ENCODE results near the gene TENM3.

TENM3 gene

DNA sequence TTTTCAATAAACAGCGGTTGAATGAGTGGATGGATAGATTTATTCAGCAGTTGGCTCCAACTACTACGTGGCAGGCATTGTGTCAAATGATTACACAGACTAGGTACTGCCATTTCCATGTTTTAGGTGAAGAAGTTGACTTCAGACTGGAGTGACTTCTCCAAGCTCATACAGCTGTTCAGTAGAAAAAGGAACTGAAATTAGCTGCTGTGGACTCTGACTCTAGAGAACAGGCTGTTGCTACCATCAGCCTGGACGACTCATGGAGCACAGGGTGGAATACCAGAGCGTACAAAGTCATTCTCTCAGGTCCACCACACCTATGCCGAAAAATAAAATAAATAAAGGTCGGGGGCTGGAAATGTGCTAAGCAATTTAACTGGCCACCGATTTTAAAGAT, 45.3 kb downstream of the TENM3 start:
- no peak for DNase-seq (ENCODE audit: low spot score)

DNA sequence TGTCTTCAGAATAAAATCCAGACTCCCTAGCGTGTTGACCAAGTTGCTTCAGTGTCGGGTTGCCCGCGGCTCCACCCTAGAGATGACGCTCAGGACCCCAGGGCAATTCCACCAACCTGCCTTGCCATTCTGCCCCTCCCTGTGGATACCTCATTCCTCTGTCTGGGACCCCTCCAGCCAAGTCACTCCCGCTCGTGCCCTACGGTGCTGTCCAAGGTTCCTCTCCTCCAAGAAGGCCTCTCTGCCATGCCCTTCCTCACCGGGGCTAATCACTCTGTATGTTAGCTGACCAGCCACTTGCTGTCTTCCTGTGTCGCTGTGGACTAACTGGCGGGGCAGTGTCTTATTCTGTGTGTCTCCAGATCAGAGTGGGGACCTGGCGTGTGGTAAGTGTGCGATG, 46.6 kb downstream of the TENM3 start:
- no peak for DNase-seq (ENCODE audit: low spot score)

DNA sequence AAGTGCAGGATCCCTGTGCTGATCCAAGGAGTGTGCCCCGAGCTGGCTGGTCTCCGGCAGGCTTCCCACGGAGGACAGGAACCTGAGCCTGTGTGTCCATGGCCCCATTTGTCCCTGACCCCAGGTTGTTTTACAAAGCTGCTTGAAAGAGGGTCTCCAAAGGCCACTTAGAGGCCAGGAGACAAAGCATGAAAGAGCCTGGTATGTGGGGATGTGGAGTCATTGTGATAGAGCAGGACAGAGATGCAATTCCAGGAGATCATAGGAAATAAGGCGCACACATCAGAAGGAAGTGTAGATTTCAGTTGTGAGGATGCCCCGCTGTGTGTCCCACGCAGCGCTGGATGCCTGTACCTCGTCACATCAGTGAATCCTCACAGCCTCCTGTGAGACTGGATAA, 48.0 kb downstream of the TENM3 start:
- DNase-seq (ENCODE audit: low spot score): no peak

DNA sequence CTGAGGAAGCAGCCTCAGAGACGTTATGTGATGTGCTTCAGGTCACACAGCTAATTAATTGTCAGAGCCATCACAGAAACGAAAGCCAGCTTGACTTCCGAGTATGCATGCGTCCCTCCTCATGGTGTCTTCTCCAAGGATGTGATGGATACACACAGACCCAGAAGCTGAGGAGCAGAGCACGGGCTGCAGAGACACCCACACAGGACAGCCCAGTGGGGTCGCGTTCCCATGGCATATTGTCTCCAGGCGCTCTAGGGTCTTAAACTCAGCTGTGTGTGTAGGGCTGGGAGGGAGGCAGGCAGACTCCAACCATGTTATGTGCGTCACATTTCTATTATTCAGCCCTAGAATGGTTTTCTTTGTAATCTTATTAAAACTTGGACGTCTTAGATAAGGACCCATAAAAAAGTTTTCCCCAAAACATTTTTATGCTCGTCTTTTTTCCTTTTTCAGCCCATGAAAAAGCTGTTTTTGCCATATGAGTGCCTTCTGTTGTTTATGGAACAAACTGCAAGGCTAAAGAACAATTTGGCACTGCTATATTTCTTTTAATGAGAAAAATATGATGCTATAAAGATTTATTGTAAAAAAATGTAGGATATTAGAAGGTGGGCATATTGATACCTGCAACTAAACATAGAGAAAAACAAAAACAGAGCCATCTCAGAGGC, 48.5 kb downstream of the TENM3 start:
- no peak for DNase-seq (ENCODE audit: low spot score)

DNA sequence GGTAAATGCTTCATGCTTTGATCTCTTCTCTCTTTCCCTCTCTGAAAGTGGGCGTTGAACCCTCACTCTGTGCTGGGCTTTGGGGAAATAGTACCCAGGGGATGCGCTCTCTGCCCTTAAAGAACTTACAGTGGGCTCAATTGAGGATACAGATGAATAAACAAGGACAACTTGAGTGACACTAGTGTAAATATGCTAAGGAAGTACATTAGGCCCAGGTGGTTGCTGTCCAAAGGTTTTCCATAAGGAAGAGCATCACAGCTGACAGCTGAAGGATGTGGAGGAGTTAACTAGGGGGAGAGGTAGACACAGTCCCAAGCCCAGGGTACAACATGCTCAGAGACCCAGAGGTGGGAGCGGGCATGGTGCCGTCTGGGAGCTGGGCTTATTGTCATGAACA, 49.4 kb downstream of the TENM3 start:
- DNase-seq (ENCODE audit: low spot score): no peak

DNA sequence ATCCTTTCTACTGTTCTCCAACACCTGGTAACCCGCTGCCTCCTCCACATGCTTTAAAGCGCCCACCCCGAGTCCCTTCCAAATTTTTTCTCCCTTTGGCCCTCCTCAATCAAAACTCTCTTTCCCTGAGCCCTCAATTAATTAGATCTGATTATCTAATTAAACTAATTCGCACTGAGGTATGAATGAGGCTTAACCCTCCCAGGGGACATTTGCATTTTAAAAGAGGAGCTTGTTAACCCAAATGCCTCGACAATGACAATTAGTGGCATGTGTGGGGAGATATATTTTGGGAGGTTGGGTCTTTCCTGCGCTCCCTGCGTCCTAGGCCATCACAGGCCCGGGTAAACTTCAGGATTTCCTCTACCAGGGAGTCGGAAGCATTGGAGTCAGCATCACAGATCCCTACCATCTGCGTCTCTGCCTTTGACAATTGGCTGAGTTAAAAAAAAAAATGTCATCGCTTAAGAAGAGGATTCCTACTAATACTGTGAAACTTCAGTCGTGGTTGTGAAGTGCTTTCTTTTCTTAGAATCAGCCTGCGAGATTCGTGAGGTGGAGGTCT, 50.6 kb downstream of the TENM3 start:
- no peak for DNase-seq (ENCODE audit: low spot score)

DNA sequence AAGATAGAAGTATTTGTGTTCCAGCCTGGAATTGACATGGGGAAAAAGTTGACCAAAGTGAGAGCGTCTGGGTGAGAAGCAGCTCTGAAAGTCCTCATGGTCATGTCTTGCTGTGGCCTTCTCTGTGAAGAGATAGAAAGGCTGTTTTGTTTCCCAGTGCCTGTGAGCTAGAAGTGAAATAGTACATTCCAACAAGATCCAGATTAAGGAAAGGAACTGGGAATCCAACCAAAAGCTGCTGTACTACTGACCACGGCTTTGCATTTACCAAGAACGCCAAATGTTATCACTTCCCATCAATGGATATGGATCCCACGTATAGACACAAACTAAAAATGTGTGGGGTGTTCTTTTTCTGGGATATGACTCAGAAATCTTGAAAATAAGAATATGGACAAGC, 51.2 kb downstream of the TENM3 start:
- DNase-seq (ENCODE audit: low spot score): no peak

DNA sequence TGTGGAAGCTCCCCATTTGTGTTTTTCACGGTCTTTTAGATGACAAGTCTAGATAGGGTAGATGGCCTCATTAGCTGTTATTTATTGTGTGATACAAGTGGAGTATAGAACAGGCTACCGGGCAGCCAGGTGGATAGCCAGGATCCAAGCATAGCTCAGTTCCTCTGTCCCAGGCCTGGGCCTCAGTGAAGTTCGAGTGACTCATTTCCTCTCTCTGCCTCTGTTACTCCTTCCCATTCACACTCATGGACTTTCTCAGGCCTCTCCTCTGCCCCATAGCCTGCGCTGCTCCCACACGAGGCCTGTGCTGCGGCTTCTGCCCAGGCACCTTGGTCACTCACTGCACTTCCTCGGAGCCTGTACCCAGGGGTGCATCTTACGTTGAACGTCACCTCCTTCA, 54.5 kb downstream of the TENM3 start:
- DNase-seq (ENCODE audit: low spot score): no peak

DNA sequence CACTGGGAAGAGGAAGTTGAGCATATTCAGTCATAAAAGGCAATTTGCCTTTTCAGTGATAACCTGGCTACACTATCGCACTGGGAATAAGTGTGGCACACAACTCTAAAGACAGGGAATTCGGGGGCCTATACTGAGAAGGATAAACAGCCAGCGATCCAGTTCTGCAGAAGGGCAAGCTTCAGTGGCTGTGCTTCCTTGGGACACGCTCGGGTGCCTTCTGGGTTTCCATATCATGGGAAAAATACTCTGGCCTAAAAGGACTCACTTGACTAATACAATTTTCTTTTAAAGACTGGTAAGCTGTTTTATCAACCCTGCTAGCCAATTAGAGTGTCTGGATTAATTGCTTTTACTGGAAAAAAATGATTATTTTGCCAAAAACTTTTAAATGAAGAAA, 58.5 kb downstream of the TENM3 start:
- no peak for DNase-seq (ENCODE audit: low spot score)

DNA sequence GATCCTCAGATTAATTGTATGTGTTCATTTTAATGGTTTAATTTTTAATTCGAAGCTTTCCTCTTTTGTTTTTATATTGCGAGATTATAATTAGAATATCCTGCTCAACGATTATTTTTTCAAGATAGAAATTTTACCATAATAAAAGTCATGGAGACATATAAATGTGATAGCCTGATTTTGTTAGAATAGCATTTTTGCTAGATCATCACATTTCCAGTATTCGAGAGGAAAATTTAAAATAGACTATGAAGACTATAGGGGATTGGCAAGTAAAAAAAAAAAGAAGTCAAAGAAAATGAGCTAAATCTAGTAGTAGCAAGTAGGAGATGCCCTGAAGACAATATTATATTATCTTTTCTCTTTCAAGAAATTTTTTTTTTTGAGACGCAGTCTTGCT, 60.6 kb downstream of the TENM3 start:
- DNase-seq (ENCODE audit: low spot score): no peak

DNA sequence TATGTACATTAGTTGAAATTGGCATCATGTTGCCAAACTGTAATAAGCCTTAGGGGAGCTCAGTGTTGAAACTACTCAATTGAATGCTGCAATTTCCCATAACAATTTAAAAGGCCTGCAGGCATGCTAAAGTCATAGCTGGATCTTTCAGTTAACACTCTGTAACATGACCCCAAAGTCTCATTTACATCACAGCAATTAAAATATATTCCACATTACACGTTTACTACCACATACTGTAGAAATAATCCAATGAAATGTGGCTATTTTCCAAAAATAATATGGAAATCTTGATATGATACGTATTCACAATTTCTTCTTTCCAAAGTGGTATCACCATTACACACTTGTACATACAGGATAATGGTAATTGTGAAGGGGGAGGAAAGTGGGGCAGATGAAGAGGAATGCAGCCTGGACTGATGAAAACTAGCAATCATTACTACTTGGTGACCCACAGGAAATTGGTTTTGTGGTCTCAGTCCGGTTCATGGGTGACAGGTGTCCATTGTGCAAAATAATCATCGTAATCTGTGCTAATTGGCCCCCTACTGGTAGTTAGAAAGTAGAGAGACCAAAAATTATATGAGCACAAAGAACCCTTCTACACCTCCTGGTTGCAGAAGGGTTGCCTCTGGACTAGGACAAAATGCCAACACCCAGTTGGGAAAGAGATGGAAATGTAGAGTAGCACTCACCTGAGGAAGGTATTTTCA, 63.7 kb downstream of the TENM3 start:
- peak; percentile 32 for DNase-seq (ENCODE audit: low spot score)

DNA sequence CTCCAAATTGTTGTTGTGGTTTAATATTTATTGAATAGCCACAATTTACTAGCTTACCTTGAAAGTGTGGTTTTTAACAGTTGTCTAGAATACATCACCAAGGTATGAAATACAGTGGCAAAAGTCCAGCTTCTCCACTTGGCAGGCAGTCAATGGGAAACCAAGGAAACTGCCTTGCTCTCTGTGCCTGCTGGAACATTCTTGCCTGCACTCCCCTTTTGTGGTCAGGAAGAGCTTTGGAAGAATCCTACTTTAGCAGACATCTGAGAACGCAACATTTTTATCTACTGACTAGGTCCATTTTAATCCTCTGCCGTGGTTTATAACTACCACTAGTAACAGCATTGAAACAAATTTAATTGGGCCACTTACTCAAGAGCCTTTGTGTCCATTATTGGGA, 64.5 kb downstream of the TENM3 start:
- DNase-seq (ENCODE audit: low spot score): peak; percentile 74

DNA sequence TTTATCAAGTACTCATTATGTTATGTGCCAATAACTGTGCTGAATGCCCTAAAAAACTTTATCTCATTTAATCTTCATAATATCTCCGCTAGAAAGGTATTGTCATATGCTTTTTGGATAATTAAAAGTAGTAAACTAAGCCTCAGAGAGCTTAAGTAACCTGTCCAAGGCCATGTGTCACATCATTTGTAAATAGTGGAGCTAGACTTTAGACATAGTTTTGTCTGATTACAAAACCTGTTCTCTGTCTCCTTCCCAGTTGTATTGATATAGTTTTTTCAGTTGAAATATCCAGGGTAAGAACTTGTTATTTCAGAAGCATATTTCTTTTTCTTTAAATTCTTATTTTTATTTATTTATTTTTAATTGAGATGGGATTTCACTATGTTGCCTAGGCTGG, 66.7 kb downstream of the TENM3 start:
- DNase-seq (ENCODE audit: low spot score): no peak

DNA sequence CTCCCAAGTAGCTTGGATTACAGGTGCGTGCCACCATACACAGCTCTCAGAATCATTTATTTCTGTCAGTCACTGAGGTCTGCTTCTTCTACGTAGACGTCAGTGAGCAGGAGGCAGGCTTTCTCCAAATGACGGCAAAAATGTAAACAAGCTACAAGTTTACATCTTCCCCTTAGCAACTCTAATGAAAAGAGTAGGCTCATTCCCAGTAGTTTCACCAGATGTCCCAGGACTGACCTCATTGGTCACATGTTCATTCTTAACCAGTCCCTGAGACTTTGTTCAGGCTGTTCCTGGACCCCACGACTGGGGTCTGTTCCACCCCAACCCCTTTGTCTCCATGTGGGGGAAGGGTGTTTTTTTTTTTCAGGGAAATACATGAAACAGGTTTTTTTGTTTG, 67.1 kb downstream of the TENM3 start:
- DNase-seq (ENCODE audit: low spot score): no peak

DNA sequence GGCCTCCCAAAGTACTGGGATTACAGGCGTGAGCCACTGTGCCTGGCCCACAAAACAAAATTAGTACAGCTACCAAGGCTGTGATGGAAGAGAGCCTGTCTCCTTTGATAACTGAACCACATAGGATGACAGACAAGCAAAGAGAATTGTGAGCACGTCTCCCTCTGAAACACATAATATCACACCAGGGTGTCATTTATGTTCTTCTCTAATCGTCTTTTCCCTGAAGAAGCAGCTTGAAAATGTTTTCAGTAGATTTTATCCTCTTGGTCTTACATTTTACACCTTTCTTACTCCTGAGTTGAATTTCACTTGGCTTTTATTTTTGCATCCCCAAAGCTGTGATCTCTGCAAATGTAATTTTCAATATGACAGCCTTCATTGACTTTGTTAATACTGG, 67.8 kb downstream of the TENM3 start:
- DNase-seq (ENCODE audit: low spot score): no peak

DNA sequence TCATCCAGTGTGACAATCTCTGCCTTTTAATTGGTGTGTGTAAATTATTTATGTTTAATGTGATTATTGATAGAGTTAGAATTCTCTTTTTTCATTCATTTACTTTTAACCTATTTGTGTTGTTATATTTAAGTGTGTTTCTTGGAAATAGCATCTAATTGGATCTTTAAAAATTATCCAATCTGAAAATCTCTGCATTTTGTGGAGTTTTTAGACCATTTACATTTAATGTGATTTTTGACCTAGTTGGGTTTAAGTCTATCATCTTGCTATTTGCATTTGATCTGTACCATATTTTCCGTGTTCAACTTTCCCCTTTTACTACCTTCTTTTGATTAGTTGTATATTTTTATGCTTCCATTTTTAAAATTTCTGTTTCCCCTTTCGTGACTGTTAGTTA, 71.3 kb downstream of the TENM3 start:
- no peak for DNase-seq (ENCODE audit: low spot score)

DNA sequence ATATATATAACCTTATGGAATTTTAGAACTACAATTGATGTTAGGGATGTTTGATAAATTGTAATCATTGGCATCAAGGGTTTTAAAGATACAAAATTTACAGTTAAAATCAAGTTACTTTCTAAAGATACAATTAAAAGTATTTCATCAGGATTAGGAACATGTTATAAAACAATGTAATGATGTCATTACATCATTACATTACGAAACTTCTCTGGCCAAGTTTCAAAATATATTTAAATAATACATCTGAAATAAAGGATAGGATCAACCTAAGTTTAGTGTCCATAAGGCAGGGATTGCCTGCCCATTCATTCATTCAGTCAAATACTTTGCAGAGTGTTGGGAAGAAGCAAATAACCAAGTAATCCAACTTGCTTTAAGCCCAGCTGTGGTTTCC, 75.1 kb downstream of the TENM3 start:
- DNase-seq (ENCODE audit: low spot score): no peak

DNA sequence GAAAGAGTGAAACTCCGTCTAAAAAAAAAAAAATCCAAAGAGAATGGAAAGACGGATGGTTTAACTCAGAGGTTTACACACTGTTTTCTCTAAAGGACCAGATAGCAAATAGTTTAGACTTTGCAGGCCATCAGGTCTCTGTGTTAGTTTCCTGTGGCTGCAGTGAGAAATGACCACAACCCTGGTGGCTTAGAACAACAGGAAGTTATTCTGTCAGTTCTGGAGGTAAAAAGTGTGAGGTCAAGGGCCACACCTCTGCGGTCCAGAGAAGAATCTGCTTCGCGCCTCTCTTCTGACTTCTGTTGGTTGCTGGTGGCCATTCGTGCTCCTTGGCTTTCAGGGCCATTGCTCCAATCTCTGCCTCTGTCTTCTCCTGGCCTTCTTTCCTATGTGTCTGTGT, 76.9 kb downstream of the TENM3 start:
- no peak for DNase-seq (ENCODE audit: low spot score)

DNA sequence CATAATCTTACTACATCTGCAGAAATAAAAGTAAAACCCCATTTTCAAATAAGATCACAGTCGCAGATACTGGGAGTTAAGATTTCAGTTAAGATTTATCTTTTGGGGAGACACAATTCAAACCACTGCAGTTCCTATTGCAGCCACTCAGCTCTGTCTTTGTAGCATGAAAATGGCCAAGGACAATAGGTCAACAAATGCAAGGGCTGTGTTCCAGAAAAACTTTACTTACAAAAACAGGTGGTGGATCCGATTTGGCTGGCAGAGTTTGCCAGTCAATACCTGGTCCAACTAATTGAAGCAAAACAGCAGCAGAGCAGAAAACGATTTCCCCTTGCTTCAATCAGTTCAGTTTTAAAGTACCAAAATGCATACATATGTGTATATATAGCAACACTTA, 77.4 kb downstream of the TENM3 start:
- no peak for DNase-seq (ENCODE audit: low spot score)

DNA sequence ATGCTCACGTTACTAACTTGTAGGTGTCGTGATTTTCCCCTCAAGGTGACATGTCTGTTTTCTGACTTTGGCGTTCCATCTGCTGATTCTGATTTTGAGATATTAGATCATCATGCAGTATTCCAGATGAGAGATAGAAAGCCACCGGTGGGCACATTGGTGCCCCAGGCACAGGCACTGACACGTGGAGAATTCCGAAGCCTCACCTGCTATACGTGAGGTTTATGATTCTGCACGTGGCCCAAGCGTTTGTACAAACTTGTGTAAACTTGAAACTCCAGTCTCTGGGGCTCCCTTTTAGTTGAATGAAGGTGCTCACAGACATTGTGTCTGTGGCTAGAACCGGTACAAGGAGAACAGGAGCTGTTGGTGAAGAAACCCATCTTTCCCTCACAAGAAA, 81.1 kb downstream of the TENM3 start:
- no peak for DNase-seq (ENCODE audit: low spot score)

DNA sequence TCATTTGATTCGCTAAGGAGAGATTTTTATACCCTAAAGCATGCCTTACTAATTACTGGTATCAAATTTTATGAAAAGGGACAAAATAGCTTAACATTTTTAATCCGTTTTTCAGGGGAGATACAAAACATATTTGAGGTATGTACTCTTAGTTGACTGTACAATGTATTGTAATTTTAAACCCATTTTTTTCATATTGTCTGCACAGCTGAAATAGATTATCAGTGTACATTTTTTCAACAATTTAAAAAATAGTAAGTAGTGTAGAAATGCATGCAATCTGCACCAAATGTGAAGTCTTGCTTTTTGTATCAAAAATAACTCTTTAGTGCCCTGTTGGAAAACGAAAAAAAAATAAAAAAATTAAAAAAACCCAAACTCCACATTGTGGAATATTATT, 82.2 kb downstream of the TENM3 start:
- no peak for DNase-seq (ENCODE audit: low spot score)

DNA sequence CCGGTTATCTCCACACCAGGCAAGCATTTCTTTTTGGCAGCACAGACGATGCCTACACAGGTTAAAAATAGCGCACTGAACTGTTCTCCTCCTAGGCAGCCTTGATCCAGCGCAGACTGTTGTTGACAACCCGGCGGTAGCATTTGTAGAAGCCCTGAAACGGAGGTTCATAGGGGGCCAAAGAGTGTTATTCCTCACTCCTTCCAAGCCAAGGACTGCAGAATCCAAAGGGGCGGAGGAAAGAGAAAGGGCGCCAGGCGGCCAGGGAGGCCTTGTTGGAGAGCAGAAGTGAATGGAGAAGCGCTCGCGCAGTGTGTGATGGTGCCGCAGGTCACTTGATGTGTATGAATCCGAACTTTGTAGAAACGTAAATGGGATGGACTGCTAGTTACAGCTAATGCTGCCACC, 82.7 kb downstream of the TENM3 start:
- DNase-seq (ENCODE audit: low spot score): no peak

DNA sequence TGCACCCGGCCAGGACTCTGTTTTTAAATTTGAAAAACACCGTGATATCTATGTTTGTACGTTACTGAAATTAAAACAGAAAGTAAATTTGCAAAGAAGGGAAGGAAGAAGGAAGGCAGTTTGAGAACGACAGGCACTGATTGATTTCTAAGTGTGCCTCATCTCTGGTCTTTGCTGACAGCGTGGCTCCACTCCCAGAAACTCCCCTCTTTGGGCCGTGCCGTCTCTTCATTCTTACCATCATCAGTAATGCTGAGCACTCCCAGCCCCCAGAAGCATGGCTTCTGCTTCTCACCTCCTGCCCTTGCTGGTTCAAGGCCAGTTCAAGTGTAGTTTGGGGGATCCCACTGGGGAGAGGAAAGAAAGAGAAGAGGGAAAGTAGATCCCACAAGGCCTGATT, 85.3 kb downstream of the TENM3 start:
- DNase-seq (ENCODE audit: low spot score): no peak

DNA sequence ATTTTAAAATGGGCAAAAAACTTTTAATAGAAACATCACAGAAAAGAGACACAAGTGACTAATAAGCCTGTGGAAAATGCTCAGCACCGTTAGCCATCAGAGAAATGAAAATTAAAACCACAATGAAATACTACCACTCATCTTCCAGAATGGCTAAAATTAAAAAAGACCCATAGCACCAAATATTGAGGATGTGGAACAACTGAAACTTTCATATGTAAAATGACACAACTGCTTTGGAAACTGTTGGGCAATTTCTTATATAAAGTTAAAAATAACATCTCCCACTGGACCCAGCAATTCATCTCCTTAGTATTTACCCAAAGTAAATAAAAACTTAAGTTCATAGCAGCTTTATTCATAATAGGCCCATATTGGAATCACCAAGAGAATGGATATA, 94.2 kb downstream of the TENM3 start:
- DNase-seq (ENCODE audit: low spot score): no peak
